ENCODE measurements around the gene PTCH2. TPM values are rescaled to one million over a fixed set of nuclear protein-coding genes. Genes with fewer than 3 reads are reported as not detected.

Gene PTCH2
- total and polyA plus RNA-seq, 2 donors from 2014 or later, result 0.24 to 1.2 TPM

- no peak for TF ChIP-seq CTCF (IDR thresholded peaks at IDR 0.05; ENCODE audit: borderline replicate concordance, extremely low read depth, insufficient read depth)
- H3K4me3 ChIP-seq (ENCODE audit: low read length in 3 of 3), result no peak overlapping the region
- no peaks in the 10 kb centered on the region for H3K27me3 ChIP-seq (ENCODE audit: control insufficient read depth, insufficient read depth, low read length)
- no peaks in the 10 kb centered on the region for H3K36me3 ChIP-seq (ENCODE audit: control insufficient read depth in 2 of 3, insufficient read depth in 3 of 3, low read length in 3 of 3)
- no peak overlapping the region for H3K27ac ChIP-seq (ENCODE audit: low read depth in 2 of 2, low read length in 2 of 2)
- no peaks in the 10 kb centered on the region for H3K9me3 ChIP-seq (ENCODE audit: control insufficient read depth in 2 of 3, insufficient read depth in 1 of 3, low read length in 3 of 3)
- no peak for DNase-seq
- intact Hi-C loops (cut with DNase I), result no loop called here
- H3K4me1 ChIP-seq (ENCODE audit: control insufficient read depth in 2 of 3, insufficient read depth in 2 of 3, low read depth in 1 of 3, low read length in 3 of 3), result no peaks in the 10 kb centered on the region
- no peak for FAIRE-seq
- H3K9ac ChIP-seq (ENCODE audit: low read length in 3 of 3), result no peak overlapping the region
Measured at GRCh38 chr1:44857446-44857845, 14.4 kb upstream of the PTCH2 start.

- no peaks in the 10 kb centered on the region for H3K36me3 ChIP-seq (ENCODE audit: control insufficient read depth in 2 of 3, insufficient read depth in 3 of 3, low read length in 3 of 3)
- H3K4me1 ChIP-seq (ENCODE audit: control insufficient read depth in 2 of 3, insufficient read depth in 2 of 3, low read depth in 1 of 3, low read length in 3 of 3), result no peaks in the 10 kb centered on the region
- no peak overlapping the region for H3K27ac ChIP-seq (ENCODE audit: low read depth in 2 of 2, low read length in 2 of 2)
- no peak overlapping the region for H3K4me3 ChIP-seq (ENCODE audit: low read length in 3 of 3)
- H3K27me3 ChIP-seq (ENCODE audit: control insufficient read depth, insufficient read depth, low read length), result no peaks in the 10 kb centered on the region
- H3K9me3 ChIP-seq (ENCODE audit: control insufficient read depth in 2 of 3, insufficient read depth in 1 of 3, low read length in 3 of 3), result no peaks in the 10 kb centered on the region
- DNase-seq (no peak), FAIRE-seq (no peak)
- TF ChIP-seq CTCF (IDR thresholded peaks at IDR 0.05; ENCODE audit: borderline replicate concordance, extremely low read depth, insufficient read depth), result no peak
- no peak overlapping the region for H3K9ac ChIP-seq (ENCODE audit: low read length in 3 of 3)
- intact Hi-C loops (cut with DNase I), result no loop called here
Measured at GRCh38 chr1:44855742-44856141, 12.7 kb upstream of the PTCH2 start.

GRCh38 chr1:44854970-44855369 is 11.9 kb upstream of the PTCH2 start:
- H3K27ac ChIP-seq (ENCODE audit: low read depth in 2 of 2, low read length in 2 of 2), result no peak overlapping the region
- H3K36me3 ChIP-seq (ENCODE audit: control insufficient read depth in 2 of 3, insufficient read depth in 3 of 3, low read length in 3 of 3), result no peaks in the 10 kb centered on the region
- no peak overlapping the region for H3K9ac ChIP-seq (ENCODE audit: low read length in 3 of 3)
- TF ChIP-seq CTCF (IDR thresholded peaks at IDR 0.05; ENCODE audit: borderline replicate concordance, extremely low read depth, insufficient read depth), result no peak
- no peak for FAIRE-seq
- H3K27me3 ChIP-seq (ENCODE audit: control insufficient read depth, insufficient read depth, low read length), result no peaks in the 10 kb centered on the region
- no peak overlapping the region for H3K4me3 ChIP-seq (ENCODE audit: low read length in 3 of 3)
- no peak for DNase-seq
- intact Hi-C loops (cut with DNase I), result no loop called here
- H3K9me3 ChIP-seq (ENCODE audit: control insufficient read depth in 2 of 3, insufficient read depth in 1 of 3, low read length in 3 of 3), result no peaks in the 10 kb centered on the region
- H3K4me1 ChIP-seq (ENCODE audit: control insufficient read depth in 2 of 3, insufficient read depth in 2 of 3, low read depth in 1 of 3, low read length in 3 of 3), result no peaks in the 10 kb centered on the region

- intact Hi-C loops (cut with DNase I), result no loop called here
- Histone ChIP-seq H3K27ac (ENCODE audit: low read depth in 2 of 2, low read length in 2 of 2) (no peak overlapping the region), H3K4me3 (ENCODE audit: low read length in 3 of 3) (no peak overlapping the region), H3K27me3 (ENCODE audit: control insufficient read depth, insufficient read depth, low read length) (no peaks in the 10 kb centered on the region), H3K9ac (ENCODE audit: low read length in 3 of 3) (no peak overlapping the region), H3K9me3 (ENCODE audit: control insufficient read depth in 2 of 3, insufficient read depth in 1 of 3, low read length in 3 of 3) (no peaks in the 10 kb centered on the region), H3K36me3 (ENCODE audit: control insufficient read depth in 2 of 3, insufficient read depth in 3 of 3, low read length in 3 of 3) (no peaks in the 10 kb centered on the region), H3K4me1 (ENCODE audit: control insufficient read depth in 2 of 3, insufficient read depth in 2 of 3, low read depth in 1 of 3, low read length in 3 of 3) (no peaks in the 10 kb centered on the region)
- DNase-seq (no peak), FAIRE-seq (no peak)
- no peak for TF ChIP-seq CTCF (IDR thresholded peaks at IDR 0.05; ENCODE audit: borderline replicate concordance, extremely low read depth, insufficient read depth)
Measured at GRCh38 chr1:44853201-44853600, 10.1 kb upstream of the PTCH2 start.

Data from kidney (tissue), 14 donors.